Esophagus muscularis mucosa (tissue), 4 donors: ENCODE results near the gene CTCF. TPM values are rescaled to one million over a fixed set of nuclear protein-coding genes. Genes with fewer than 3 reads are reported as not detected.

Experiments
- DNase-seq: peaks from one replicate; pipeline ENCODE4 v3.0.0-alpha.2; 2017; ENCODE audit errors: extremely low spot score
- H3K27ac ChIP-seq, 4 donors: fragments of 200-600 bp; sonication (generic); replicated peaks in 1 of 4; 1 replicate in 3 of 4; 2 replicates in 1 of 4; pipeline ENCODE4 v1.5.1; 2016 to 2019; ENCODE audit warnings: mild to moderate bottlenecking in 1 of 4
- H3K27me3 ChIP-seq, 4 donors: fragments of 200-600 bp; sonication (generic); one replicate each; pipeline versions ENCODE4 v1.5.1 to v1.6.0; 2016 to 2019
- H3K36me3 ChIP-seq, 4 donors: fragments of 200-600 bp; sonication (generic); one replicate each; pipeline ENCODE4 v1.5.1; 2016 to 2019
- H3K4me1 ChIP-seq, 4 donors: fragments of 200-600 bp; sonication (generic); one replicate each; pipeline ENCODE4 v1.5.1; 2016 to 2019
- H3K4me3 ChIP-seq, 4 donors: fragments of 200-600 bp; sonication (generic); 1 replicate in 2 of 4; 2 replicates in 2 of 4; pipeline ENCODE4 v1.5.1; 2016 to 2019; ENCODE audit warnings: mild to moderate bottlenecking in 4 of 4, moderate library complexity in 1 of 4
- H3K9me3 ChIP-seq, 4 donors: fragments of 200-600 bp; sonication (generic); 1 replicate in 3 of 4; 2 replicates in 1 of 4; pipeline ENCODE4 v1.5.1; 2016 to 2019
- CTCF ChIP-seq, 3 experiments: fragments of 200-600 bp in 2 of 3; fragments of 450-650 bp in 1 of 3; sonication (generic) in 2 of 3; IDR thresholded peaks; one replicate each; pipeline ENCODE4 v1.5.1; 2017 to 2019; ENCODE audit warnings: antibody characterized with exemption in 3 of 3, mild to moderate bottlenecking in 2 of 3, moderate library complexity in 1 of 3
- EP300 ChIP-seq: sonication (generic); formaldehyde crosslinking; IDR thresholded peaks from one replicate; pipeline ENCODE4 v1.6.1; 2017; ENCODE audit warnings: antibody characterized with exemption
- POLR2A ChIP-seq: fragments of 450-650 bp; IDR thresholded peaks from one replicate; pipeline ENCODE4 v1.6.1; 2017; ENCODE audit warnings: antibody characterized with exemption, moderate library complexity, mild to moderate bottlenecking, low read depth
- POLR2AphosphoS5 ChIP-seq, 2 donors: sonication (generic); formaldehyde crosslinking; IDR thresholded peaks; one replicate each; pipeline ENCODE4 v1.6.1; 2017; ENCODE audit warnings: antibody characterized with exemption in 2 of 2
- WGBS: methylation state at CpG from one replicate; pipeline ENCODE4 v1.1.5; 2018; 5-methylcytosine and 5-hydroxymethylcytosine counted together
- intact Hi-C: fragments of 100-400 bp; cut with DNase I; formaldehyde crosslinking; loops from one replicate; pipeline ENCODE4 v1.15.1; 2023
- total RNA-seq, 4 donors: library from RNA; depleted of rRNA; stranded (reverse); fragments of >200 nt; gene quantifications; one replicate each; pipeline versions ENCODE4 v1.1.0 to v1.2.1, GENCODE V29; 2016

Gene CTCF
- total RNA-seq, 4 donors from 2014 or later = 27.5 to 46.3 (median 38.5) TPM

- TF ChIP-seq EP300 (no peak), POLR2AphosphoS5 (IDR thresholded peaks at IDR 0.05) (no peak), POLR2A (no peak), CTCF (IDR thresholded peaks at IDR 0.05) (no peak)
- Histone ChIP-seq H3K36me3 (peaks cover 0 to 34% (median 20%) of the 10 kb centered on the region in 4 donors), H3K4me1 (peaks cover 40 to 67% (median 58%) of the 10 kb centered on the region in 4 donors), H3K27ac (no peak overlapping the region), H3K4me3 (no peak overlapping the region), H3K9me3 (no peaks in the 10 kb centered on the region), H3K27me3 (no peaks in the 10 kb centered on the region)
- intact Hi-C loops = loop anchor here (5.0 kb wide), 1 partner anchor 144 kb away; the partner anchor contains the start of genes RANBP10 and TSNAXIP1
- no peak for DNase-seq
- WGBS = 83% methylated on average over 18 of the region's 25 CpGs
Observed at GRCh38 chr16:67663151-67663876, 101.0 kb downstream of the CTCF start.

GRCh38 chr16:67663877-67664222 is 101.5 kb downstream of the CTCF start:
- Histone ChIP-seq H3K36me3 (peaks cover 0 to 29% (median 14%) of the 10 kb centered on the region in 4 donors), H3K27ac (no peak overlapping the region), H3K4me3 (no peak overlapping the region), H3K9me3 (no peaks in the 10 kb centered on the region), H3K4me1 (peaks cover 39 to 64% (median 53%) of the 10 kb centered on the region in 4 donors), H3K27me3 (no peaks in the 10 kb centered on the region)
- no peak for TF ChIP-seq EP300
- TF ChIP-seq POLR2AphosphoS5 (IDR thresholded peaks at IDR 0.05) = no peak
- TF ChIP-seq POLR2A = no peak
- no peak for TF ChIP-seq CTCF (IDR thresholded peaks at IDR 0.05)
- 78% methylated on average over 1 of the region's 6 CpGs for WGBS
- intact Hi-C loops = loop anchor here (2.0 to 5.0 kb wide), 2 partner anchors 101 to 143 kb away; partner anchors contain the start of genes CTCF, RANBP10 and TSNAXIP1
- DNase-seq = no peak

- H3K9me3 ChIP-seq = no peaks in the 10 kb centered on the region
- no peak for TF ChIP-seq EP300
- no peak for TF ChIP-seq POLR2AphosphoS5 (IDR thresholded peaks at IDR 0.05)
- no peak for TF ChIP-seq CTCF (IDR thresholded peaks at IDR 0.05)
- no peak for TF ChIP-seq POLR2A
- H3K36me3 ChIP-seq = peaks cover 0 to 29% (median 14%) of the 10 kb centered on the region in 4 donors
- H3K4me1 ChIP-seq = peaks cover 35 to 60% (median 49%) of the 10 kb centered on the region in 4 donors
- H3K27ac ChIP-seq = no peak overlapping the region
- H3K4me3 ChIP-seq = no peak overlapping the region
- no peaks in the 10 kb centered on the region for H3K27me3 ChIP-seq
- no peak for DNase-seq
- WGBS = 78% methylated on average over 4 of the region's 4 CpGs
- intact Hi-C loops = loop anchor here (2.0 to 5.0 kb wide), 2 partner anchors 101 to 143 kb away; partner anchors contain the start of genes CTCF, RANBP10 and TSNAXIP1
Observed at GRCh38 chr16:67664258-67664657, 101.9 kb downstream of the CTCF start.

GRCh38 chr16:67664871-67665270 is 102.5 kb downstream of the CTCF start:
- intact Hi-C loops = loop anchor here (2.0 to 5.0 kb wide), 2 partner anchors 102 to 142 kb away; partner anchors contain the start of genes CTCF, RANBP10 and TSNAXIP1
- Histone ChIP-seq H3K9me3 (no peaks in the 10 kb centered on the region), H3K27ac (no peak overlapping the region), H3K36me3 (peaks cover 0 to 29% (median 14%) of the 10 kb centered on the region in 4 donors), H3K4me3 (no peak overlapping the region), H3K27me3 (no peaks in the 10 kb centered on the region), H3K4me1 (peaks cover 31 to 54% (median 45%) of the 10 kb centered on the region in 4 donors)
- WGBS = 98% methylated on average over 6 of the region's 7 CpGs
- DNase-seq = no peak
- TF ChIP-seq EP300 = no peak
- no peak for TF ChIP-seq POLR2AphosphoS5 (IDR thresholded peaks at IDR 0.05)
- no peak for TF ChIP-seq CTCF (IDR thresholded peaks at IDR 0.05)
- TF ChIP-seq POLR2A = no peak
